HG02610 (cell line): Measurements from ENCODE around the gene PPIH.
A peak's percentile ranks its signal among the peaks of the same experiment; 100 is the strongest.
"Not testable (repeated sequence)": the region's sequence is repeated elsewhere in the genome, so short reads cannot be mapped to it uniquely, and the experiment has no call there.

ENCODE experiments used
- ATAC-seq: cut with Tn5 transposase; IDR thresholded peaks from one replicate; pipeline ENCODE4 v1.9.1; 2021; ENCODE audit warnings: mild to moderate bottlenecking, moderate library complexity; ENCODE audit not compliant: unreplicated experiment

PPIH gene

GRCh38 chr1:42657981-42658876 lies at the start of gene PPIH:
Gene PPIH, plus strand, starts transcription at chr1:42658423. Its CDS starts 24 bp downstream, at chr1:42658447.
- ATAC-seq: peak; percentile 95

GRCh38 chr1:42613803-42614131 lies 44.5 kb upstream of the PPIH start:
- ATAC-seq: no peak

- no peak for ATAC-seq
These were observed 39.4 kb upstream of the PPIH start for GRCh38 chr1:42618866-42619265.

GRCh38 chr1:42620307-42620706 lies 37.9 kb upstream of the PPIH start:
- no peak for ATAC-seq

GRCh38 chr1:42621180-42621579 lies 37.0 kb upstream of the PPIH start:
- not testable (repeated sequence) for ATAC-seq

- not testable (repeated sequence) for ATAC-seq
These were observed 31.0 kb upstream of the PPIH start for GRCh38 chr1:42627205-42627604.

GRCh38 chr1:42639116-42639515 lies 19.1 kb upstream of the PPIH start:
- ATAC-seq: no peak

GRCh38 chr1:42646056-42646455 lies 12.2 kb upstream of the PPIH start:
- no peak for ATAC-seq

- ATAC-seq: no peak
These were observed 1.0 kb upstream of the PPIH start for GRCh38 chr1:42657201-42657600.

GRCh38 chr1:42658877-42659337 lies 684 bp downstream of the PPIH start:
- no peak for ATAC-seq

- ATAC-seq: no peak
These were observed 2.8 kb downstream of the PPIH start for GRCh38 chr1:42660907-42661500.

- no peak for ATAC-seq
These were observed 11.7 kb downstream of the PPIH start for GRCh38 chr1:42669936-42670335.

- ATAC-seq: no peak
These were observed 12.2 kb downstream of the PPIH start for GRCh38 chr1:42670425-42670824.

- ATAC-seq: no peak
These were observed 16.0 kb downstream of the PPIH start for GRCh38 chr1:42674214-42674613.

- no peak for ATAC-seq
These were observed 16.5 kb downstream of the PPIH start for GRCh38 chr1:42674682-42675081.

- no peak for ATAC-seq
These were observed 17.2 kb downstream of the PPIH start for GRCh38 chr1:42675467-42675866.

- no peak for ATAC-seq
These were observed 18.4 kb downstream of the PPIH start for GRCh38 chr1:42676534-42677087.

GRCh38 chr1:42679364-42679983 lies 21.3 kb downstream of the PPIH start:
- no peak for ATAC-seq

GRCh38 chr1:42680055-42680454 lies 21.8 kb downstream of the PPIH start:
- ATAC-seq: no peak

GRCh38 chr1:42680921-42681683 lies 22.9 kb downstream of the PPIH start:
- no peak for ATAC-seq
